GF-D8 (cell line): ENCODE measurements around the gene CCDC138.

Experiments
- DNase-seq: peaks from one replicate; lab custom pipeline; 2025; lab: John Stamatoyannopoulos, UW

CCDC138 gene

DNA sequence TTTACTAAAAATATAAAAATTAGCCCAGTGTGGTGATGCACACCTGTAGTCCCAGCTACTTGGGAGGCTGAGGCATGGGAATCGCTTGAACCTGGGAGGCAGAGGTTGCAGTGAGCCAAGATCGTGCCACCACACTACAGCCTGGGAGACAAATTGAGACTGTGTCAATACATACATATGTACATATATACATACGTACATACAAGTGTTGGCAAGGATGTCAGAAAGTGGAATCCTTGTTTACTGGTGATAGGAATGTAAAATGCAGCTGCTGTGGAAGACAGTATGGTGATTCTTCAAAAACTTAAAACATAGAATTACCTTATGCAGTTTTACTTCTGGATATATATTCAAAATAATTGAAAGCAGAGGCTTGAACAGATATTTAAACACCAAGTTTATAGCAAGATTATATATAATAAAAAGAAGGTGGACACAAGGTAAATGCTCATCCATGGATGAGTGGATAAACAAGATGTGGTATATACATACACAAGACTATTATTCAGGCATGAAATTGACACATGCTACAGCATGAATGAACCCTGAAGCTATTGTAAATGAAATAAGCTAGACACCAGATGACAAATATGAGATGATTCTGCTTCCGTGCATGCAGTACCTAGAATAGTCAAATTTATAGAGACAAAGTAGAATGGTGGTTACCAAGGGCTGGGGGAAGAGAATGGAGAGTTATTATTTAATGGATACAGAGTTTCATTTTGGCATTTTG, 43.2 kb downstream of the CCDC138 start:
- no peak for DNase-seq

DNA sequence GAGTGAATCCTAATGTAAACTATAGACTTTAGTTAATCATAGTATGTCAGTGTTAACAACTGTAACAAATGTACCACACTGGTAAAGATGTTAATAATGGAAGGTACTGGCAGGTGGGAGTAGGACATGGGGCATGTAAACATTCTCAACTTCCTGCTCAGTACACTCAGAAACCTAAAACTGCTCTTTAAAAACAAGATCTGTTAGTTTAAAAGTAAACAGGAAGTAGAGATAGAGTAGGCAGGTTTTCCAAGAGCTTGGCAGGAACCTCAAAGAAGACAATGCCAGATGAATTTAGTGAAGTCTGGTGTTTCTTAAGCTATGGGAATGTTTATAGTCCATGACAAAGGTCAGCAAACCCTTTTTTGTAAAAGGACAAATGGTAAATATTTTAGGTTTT, 46.6 kb downstream of the CCDC138 start:
- DNase-seq, result no peak

DNA sequence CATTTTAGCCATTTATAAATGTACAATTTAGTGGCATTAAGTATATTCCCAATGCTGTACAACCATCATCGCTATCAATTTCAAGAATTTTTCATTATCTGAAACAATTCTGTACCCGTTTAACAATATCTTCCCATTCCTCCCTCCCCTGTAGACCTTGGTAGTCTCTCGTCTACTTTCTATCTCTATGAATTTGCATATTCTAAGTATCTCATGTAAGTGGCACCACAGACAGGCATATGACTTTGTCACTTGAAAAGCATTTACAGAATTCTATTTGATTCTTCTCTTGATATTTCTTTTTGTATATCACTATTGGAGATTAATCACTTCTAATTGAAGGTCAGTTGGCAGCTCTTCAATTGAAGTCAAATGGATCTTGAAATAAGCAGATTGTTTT, 48.0 kb downstream of the CCDC138 start:
- DNase-seq, result no peak

DNA sequence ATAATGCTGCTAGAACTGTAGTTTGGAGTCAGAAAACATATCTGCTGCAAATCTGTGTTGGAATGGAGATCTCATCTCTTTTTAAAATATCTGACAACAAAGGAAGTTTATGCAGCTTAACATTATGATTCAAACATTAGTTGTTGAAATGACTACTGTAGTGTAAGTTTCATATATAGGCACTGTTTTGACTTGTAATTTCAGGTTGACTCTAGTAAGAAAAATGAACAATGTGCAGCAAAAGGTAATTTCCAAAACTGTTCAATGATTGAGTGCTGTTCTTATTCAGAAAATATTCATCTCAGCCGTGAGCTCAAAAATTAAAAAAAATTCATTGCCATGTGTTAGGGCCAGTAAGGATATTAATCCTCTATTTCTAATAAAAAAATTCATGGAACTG, 48.5 kb downstream of the CCDC138 start:
- DNase-seq, result no peak

DNA sequence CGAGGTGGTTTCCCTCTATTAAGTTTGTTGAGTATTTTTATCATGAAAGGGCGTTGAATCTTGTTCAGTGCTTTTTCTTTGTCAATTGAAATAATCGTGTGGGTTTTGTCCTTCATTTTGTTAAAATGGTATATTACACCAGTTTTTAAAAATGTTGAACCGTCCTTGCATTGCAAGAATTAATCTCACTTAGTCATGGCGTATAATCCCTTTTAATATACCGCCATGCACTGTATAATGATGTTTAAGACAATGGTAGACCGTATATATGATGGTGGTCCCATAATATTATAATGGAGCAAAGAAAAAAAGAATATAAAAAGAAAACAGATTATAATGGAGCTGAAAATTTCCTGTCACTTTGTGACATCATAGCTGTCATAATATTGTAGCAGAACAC, 50.6 kb downstream of the CCDC138 start:
- DNase-seq, result no peak

DNA sequence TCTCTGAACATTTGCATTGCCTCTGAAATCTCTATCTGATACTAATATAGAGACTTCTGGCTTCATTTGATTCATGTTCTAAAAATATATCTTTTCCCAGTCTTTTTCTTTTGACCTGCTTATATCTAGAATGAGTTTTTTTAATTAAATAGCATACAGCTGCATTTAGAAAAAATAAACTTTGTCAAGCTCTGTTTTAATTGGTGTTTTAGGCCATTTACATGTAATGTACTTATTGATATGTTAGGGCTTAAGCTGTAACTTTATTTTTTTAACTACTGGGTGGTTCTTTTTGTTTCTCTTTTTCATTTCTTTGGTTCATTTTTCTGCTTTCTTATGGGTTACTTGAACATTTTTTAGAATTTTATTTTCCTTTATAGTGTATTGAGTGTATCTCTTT, 54.9 kb downstream of the CCDC138 start:
- no peak for DNase-seq

DNA sequence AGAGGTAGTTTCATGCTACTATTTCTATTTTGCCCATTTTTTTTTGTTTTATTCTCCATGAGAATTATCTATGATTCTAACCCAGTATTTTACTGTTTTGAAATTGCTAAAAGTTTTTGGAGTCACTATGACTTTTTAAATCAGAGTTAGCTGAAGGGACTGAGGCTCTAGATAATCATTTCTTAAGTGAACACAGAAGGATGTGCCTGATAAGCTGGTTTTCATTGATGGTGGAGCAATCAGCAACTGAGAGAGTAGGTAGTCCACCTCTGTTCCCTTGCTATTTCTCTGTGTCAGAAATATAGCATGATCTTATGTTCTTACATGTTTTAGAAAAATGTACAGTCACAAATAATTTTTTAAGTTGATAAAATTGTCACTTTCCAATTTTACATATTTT, 59.4 kb downstream of the CCDC138 start:
- no peak for DNase-seq

DNA sequence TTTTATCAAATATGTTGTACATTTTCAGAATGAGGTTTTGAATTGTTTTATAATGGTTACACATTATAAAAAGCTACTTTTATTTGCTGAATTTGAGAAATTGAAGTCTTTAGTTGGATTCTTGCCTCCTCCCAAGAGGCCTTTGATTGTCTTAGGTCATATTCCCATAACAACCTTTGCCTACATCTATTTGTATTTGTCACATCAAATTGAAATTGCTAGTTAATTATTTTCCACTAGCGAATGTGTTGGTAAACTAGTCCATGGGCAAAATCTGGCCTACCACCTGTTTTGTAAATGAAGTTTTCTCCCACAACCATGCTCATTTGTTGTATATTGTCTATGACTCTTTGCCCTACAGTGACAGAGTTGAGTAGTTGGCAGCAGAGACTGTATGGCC, 60.4 kb downstream of the CCDC138 start:
- no peak for DNase-seq

DNA sequence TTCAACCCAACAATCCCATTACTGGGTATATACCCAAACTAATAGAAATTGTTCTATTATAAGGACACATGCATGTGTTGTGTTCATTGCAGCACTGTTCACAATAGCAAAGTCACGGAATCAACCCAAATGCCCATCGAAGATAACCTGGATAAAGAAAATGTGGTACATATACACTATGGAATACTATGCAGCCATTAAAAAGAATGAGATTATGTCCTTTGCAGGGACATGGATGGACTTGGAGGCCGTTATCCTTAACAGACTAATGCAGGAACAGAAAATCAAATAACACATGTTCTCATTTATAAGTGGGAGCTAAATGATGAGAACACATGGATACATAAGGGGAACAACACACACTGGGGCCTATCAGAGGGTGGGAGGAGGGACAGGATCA, 65.8 kb downstream of the CCDC138 start:
- no peak for DNase-seq

DNA sequence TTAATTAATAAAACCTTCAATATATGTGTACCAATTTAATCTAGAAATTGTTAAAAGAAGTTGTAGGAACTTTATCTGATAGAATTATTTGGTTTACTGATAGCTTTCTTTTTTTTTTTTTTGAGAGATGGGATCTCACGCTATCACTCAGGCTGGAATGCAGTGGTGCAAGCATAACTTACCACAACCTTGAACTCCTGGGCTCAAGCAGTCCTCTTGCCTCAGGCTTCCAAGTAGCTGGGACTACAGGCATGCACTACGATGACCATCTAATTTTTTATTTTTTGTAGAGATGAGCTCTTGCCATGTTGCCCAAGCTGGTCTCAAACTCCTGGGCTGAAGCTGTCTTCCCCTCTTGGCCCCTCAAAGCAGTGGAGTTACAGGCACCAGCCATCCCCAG, 66.8 kb downstream of the CCDC138 start:
- no peak for DNase-seq

DNA sequence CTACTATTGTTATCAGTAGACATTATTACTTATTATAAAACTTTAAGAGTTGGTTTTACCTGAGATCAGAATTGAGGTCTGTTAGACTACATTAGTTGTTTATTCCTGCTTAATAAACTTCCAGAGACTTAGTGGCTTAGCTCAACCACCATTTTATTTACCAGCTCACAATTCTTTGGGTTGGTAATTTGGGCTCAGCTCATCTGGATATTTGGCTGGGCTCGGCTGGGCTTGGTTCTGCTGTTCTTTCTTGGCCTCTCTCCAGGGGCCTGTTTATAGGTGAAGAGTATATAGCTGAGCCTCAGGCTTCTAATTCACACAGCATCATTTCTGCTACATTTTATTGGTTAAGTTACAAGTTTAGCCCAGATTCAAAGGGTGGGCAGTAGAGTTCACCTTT, 67.9 kb downstream of the CCDC138 start:
- no peak for DNase-seq

DNA sequence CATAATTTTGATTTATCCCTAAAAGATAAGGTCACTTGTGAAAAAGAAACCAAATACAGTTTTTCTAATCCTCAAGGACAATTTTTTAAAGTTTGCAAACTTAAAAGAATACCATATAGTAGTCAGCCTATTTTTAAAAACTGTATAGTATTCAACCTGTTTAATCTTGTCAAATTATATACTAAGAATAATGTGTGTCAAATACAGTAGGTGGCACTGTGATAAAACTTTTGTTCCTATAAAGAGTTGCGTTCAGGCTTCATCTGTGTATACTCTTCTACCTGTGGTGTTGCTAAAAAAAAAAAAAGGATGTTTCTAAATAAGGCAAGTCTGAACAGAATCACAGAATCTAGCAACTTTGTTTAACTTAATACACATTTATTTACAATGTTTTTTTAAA, 68.6 kb downstream of the CCDC138 start:
- DNase-seq, result no peak

DNA sequence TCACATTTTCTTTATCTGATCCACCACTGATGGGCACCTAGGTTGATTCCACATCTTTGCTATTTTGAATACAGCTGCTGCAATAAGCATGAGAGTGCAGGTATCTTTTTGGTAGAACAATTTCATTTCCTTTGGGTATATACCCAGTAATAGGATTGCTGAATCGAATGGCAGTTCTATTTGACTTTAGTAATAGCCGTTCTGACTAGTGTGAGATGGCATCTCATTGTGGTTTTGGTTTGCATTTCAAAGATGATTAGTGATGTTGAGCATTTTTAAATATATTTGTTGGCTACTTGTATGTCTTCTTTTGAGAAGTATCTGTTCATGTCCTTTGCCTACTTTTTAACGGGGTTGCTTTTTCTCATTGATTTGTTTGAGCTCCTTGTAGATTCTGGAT, 72.3 kb downstream of the CCDC138 start:
- DNase-seq, result no peak

DNA sequence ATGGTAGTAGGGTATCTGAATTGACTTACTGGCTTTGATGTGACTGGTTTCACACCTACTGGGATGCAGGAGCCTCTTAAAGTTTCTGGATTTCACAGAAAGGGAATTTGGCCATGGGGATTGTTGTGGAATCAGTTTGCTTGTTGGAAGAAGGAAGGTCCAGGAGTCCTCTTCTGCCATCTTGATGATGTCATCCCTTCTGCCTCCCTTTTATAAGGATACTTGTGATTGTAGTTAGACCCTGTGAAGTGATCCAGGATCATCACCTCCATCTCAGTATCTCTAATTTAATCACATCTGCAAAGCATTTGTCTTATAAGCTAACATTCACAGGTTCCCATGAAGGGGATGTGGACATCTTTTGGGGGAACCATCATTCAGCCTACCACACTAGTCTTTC, 79.5 kb downstream of the CCDC138 start:
- DNase-seq, result no peak

DNA sequence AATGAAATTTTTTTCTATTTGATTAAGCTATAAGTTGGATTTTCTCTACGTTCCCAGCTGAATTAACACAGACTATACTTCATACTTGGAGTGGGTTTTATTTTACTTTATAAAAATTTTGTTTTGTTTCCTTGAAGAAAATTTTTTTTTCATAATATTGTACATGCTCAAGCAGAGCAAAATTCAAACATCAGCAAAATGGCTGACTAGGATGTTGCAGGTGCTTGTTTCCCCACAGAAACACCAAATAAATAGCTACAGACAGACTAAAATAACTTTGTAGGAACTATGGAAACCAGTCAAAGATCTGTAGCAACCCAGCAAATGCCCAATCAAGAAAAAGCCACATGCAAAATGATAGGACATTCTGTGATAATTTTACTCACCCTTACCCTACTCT, 82.3 kb downstream of the CCDC138 start:
- no peak for DNase-seq

DNA sequence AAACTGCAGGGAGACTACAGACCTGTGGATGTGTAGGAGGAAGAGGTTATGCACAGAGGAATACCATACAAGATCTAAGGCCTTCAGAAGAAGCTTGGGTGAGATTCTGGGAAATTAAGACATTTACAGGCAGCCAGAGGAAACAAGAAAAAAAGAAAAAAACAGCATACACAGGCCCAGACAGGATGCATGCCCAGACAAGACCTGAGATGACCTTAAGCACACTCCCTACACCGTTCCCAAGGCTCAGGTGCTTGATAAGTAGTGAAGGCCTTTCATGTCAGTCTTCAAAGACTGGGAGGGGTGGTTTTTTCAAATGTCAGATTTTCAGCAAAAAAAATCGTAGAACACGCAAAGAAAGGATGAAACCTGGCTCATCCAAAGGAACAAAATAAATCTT, 83.0 kb downstream of the CCDC138 start:
- no peak for DNase-seq

DNA sequence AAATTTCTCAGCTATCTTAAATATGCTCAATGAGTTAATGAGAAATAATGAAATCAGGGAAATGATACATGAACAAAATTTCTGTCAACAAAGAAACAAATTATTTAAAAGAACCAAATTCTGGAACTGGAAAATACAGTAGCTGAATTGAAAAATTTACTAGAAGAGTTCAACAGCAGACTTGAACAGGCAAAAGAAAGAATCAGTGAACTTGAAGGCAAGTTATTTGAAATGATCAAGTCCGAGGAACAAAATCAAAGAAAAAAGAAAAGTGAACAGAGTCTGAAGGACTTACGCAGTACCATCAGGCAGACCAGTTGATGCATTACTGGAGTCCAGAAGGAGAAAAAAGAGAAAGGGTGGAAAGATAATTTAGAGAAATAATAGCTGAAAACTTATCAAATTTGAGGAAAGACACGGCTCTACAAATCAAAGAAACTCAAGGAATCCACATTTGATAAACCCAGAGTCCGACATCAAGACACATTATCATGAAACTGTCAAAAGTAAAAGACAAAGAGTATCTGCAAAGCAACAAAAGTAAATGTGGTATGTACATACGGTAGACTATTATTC, 83.6 kb downstream of the CCDC138 start:
- no peak for DNase-seq

DNA sequence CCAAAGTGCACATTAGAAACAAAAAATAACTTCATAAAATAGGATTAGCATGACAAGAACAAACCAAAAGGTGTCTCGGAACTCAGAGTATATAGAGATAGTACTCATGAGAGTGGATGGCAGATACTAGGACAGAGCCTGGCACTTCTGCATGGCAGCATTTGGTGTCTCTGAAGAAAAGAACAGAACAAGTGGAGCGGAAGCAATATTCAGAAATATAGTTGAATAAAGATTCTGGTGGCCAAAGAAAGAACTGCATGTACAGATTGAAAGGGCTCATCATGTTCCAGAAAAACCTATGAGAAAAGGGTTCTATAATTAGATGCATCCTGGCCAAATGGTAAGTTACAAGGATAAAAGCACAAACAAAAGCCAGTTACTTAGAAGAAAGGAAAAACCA, 90.9 kb downstream of the CCDC138 start:
- no peak for DNase-seq

DNA sequence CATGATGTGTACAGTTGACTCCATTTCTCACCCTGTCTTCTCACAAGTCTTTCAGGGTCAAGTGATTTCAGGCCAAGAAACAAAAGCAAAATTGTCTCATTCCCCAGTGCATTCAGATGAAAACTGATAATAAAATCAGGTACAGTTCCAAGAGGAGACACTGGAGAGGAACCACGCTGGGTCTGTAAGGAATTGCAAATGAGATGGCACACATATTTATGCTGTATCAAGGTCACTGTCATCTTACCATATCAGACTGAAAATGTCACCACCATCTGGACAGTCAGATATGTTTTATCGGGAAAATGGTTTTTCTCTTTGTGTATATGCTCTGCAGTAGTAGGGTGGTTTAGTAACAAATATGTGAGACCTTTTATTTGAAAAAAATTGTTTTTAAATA, 91.7 kb downstream of the CCDC138 start:
- no peak for DNase-seq

DNA sequence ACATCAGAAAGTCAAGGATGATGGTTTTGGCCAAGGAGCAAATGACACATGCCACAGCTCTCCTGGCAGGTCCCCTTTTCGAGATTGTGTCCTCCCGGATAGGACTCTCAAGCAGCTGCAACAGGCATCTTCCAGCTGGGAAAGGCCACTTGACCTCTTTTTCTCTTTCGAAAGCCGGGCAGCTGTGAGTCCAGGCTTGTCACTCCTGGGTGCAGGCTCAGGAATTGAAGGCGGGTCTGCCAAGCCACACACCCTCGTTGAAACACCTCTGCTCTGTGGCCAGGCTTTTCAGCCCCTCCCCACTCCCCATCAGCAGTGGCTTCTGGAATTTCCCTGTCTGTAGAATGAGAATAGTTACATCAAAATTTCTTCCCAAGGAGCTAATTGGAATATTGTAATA, 98.0 kb downstream of the CCDC138 start:
- no peak for DNase-seq

DNA sequence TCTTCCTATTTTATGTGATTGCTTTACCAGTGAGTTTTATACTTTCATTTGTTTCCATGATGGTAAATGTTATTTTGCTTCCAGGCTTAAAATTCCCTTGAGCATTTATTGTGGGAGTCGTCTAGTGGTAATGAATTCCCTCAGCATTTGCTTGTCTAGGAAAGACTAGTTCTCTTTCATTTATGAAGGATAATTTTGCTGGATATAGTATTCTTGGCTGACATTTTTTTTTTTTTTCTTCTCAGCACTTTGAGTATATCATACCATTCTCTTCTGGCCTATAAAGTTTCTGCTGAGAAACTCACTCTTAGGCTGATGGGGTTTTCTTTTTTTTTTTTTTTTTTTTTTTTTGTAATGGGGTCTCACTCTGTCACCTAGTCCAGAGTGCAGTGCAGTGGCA, 103.3 kb downstream of the CCDC138 start:
- DNase-seq, result no peak

DNA sequence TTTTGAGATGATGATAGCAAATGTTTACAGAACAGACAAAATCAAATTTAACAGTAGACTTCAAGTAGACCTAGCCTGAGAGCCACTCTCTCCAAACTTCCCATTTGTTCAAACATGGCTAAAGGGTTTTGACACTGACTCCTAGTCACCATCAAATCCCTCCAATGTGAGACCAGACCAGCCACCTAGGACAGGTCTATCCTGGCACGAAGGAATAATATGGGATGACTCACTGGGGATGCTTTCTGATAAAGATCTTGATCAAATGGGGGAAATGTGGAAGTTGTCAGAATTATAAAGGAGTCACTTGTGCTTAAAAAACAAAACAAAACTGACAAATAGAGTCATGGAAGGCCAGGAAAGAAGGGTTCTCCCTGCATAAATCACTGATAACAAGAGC, 106.7 kb downstream of the CCDC138 start:
- DNase-seq, result no peak

DNA sequence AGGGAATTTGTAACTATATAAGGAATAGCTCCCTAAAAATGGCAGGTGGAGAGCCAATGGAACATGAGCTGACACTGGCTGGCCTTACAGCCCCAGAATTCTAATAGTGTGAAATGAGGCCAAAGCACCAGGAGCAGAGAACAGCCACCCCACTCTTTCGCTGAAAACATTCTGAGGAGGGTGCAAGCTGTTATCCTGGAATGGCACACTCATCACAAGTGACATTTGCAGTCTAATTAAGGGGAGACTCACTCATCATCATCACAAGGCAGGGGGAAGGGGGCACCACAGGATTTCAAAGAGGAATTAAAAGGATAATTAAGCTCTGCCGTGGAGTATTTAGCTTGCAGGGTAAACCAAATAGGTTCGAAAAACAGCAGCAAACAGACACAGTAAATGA, 108.2 kb downstream of the CCDC138 start:
- DNase-seq, result no peak

DNA sequence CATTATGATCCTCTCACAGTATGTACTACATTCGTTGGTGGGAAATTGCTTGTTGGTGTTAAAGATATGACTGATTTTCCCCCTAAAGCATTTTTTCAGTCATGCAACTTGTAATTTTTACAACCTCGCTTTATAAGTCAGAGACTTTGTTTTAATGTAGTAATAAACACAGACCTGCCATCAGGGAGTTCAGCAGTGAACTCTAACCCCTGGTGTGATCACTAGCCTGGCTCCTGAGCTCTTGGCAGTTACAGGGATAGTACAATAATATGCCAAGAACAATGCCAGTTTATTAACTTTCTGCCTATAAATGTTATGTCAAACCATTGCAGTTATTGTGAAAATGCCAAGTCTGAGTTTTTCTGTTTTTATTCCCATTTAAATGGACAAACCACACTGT, 108.6 kb downstream of the CCDC138 start:
- DNase-seq, result no peak
